HG03520 (cell line): ENCODE data around the gene CTBP2.

Source experiments
- ATAC-seq: cut with Tn5 transposase; IDR thresholded peaks from one replicate; pipeline ENCODE4 v1.9.1; 2021; ENCODE audit warnings: mild to moderate bottlenecking, moderate library complexity; ENCODE audit not compliant: unreplicated experiment

Gene CTBP2

DNA sequence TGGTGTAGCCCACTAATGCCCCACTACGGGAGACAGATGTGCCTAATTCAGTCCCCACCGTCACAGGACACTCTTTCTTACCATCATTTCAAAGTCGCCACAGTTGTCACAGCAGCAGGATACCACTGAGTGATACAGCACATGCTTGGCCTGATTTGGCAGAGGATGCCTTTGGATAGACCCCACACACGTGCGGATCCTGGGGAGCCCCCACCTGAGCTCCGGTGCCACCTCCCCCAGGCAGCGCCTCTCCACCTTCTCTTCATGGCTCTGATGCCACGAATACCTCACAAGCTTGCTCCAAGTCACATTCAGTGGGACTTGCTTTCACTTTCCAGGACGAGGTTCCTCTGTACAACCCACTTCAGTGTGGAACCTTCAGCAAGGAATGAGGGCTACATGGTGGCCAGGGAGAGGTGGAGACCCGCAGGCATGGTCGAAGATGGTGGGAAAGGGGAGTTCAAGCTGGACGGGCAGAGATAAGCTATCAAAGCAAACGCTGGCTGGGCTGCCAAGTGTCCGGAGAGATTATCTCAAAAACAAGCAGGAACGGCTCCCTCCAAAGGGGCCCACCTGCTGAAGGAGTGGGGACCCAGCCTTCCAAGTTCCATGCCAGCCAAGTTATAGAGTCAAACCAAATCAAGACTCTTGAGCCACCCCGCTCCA, 111.0 kb downstream of the CTBP2 start:
- no peak for ATAC-seq

DNA sequence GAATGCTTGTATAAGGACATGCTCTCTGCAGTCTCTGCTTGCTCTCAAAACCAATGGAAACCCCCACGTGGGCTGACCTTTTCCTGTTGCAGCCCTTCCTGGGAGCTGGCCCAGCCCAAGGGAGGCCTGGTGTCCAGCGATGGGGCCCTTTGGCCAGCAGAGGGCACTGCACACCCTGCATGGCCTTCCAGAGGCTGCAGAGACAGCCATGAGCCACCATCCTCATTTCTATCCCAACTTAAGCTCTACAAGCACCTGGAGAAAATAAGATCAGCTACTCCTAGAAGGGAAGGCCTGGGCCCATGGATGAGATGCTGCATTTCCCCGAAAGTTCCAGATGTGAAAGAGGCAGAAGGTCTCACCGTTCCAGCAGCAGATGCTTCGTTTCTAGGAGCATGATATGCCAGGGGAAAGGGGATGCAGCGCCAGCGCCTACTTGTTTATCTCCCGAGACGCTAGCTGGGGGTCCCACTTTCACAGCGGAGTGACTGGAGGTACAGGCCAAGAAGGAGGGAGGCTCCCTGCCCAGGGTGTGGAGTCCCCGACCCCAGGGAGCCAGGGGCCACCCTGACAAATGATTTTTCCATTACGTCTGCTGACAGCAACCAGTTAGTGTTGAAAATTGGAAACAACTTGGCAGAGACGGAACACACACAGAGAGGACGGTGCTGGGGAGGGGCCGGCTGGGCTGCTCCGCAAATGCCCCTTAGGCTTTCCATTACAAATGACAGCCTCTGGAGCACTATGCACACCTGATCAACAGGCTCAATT, 112.1 kb downstream of the CTBP2 start:
- peak; percentile 96 for ATAC-seq

DNA sequence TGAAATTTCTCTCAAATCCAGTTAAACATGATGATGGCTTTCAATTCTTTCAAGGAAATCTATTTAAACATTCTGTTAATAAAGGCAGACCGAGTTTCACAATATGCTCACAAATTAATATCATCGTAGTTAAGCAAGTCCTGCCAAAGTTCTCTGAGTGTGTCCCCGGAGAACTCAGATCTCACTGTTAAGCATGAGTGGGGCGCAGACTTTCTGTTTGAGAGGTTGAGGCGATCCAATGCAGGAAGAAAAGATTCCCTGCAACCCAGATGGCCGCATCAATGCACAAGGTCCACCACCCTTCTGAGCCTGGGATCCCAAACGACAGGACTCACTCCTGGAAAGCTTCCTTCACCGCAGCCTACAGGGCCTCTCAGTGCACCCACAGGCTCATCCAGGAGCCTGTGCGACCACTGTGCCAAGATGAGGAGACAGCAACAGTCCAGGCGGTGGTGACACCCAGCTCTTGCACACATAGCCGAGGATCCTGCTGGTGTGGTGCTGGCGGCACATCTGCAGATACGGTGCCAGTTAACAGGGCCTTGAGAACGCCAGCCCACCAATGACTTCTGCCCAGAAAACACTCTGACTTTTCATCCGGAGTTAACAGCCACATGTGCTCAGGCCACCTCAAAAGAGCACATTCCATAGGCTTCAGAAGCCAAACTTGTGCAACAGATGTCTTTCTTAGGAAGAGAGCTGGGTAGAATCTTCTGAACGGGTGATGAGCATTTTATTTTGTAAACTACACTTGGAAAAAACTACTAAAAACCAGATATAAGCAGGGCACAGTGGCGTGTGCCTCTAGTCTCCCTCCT, 116.3 kb downstream of the CTBP2 start:
- ATAC-seq = no peak

DNA sequence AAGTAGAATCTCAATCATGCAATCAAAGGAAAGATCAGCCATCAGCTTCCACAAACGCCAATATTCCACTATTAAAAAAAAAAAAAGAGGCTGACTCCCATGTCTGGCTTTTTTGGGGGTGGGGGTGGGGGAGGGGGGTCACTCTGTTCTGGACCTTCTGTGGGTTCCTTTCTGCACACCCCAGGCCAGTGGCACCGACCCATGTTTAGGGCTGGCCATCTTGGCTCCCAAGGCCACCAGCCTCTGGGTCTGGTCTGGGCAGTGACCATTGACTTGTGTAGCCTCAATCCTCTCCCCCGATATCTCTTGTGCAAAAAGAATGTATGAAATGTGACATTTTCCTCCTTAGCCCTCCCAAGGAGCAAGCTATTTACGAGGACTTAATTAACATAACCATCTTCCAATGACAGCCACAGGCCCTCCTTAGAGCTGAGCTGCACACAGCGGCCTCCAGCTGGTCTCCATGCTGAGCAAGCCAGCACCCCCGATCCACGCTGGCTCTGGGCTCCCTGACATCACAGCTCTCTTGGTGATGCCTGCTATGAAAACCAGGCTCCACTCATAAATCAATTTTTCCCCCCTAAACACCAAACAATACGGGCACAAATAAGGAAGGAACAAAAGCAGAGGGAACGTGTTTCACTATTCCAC, 118.4 kb downstream of the CTBP2 start:
- no peak for ATAC-seq

DNA sequence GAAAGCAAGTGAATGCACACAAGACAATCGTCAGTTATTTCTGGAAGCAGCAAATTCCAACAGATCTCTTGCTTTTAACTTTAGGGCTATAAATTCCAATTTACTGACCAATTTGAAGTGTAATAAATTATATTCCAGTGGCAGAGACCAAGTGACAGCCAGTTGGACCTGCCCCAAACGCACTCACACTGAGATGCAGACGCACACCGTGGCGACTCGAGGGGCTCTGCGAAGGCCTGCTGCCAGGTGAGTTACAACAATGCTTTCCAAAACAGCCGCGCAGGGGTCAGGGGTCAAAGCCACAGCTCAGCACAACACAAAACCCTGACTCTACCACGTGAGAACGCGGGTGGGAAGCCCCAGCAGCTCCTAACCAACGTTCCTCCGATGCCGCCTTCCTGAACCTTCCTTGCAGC, 121.0 kb downstream of the CTBP2 start:
- no peak for ATAC-seq

DNA sequence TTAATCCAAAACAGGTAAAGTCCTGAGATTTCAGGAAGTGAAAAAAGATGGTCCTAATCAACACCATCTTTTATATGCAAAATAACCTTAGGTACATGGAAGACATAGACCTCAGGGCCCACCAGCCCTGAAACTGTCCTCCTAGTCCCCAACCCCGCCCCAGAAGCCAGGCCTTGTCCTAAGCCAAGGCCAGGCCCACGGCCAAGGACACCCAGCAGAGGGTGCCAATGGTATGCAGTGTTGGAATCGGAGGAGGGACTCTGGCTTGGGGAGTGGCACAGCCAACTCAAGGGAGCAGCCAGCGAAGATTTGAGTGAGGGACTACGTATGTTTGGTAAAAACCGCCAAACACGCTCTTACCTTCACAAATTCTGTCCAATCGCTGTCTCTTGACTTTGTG, 121.7 kb downstream of the CTBP2 start:
- ATAC-seq = no peak

DNA sequence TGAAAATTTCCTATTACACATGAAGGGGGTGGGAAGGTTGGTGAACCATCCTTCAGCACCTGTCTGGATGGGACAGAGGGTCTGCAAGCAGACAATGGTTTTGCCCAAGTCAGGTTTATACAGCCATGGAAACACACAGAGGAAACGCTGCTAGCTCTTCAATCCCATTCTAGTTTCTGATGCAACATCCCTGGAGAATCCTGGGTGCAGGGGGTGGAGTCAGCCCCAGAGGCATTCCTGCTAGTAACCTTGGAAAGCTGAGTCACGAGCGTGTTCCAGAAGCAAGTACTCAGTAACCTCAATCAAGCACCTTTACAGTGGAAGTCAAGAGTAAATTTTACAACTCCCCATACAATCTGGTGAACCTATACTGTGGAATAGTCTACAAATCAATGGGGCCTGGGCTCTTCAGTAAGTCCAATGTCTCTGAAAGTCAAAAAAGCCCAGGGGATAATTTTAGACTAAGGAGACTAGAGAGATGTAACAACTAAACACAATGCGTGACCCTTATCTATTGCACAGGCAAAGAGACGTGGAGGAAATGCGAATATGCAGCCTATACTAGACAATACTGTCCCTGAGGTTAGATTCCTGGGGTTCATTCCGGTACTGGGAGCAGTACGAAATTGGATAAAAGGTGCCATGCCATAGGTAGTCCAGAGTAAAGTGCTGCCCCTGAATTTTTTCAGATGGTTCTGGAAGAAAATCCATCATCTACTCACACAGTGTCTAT, 123.1 kb downstream of the CTBP2 start:
- no peak for ATAC-seq

DNA sequence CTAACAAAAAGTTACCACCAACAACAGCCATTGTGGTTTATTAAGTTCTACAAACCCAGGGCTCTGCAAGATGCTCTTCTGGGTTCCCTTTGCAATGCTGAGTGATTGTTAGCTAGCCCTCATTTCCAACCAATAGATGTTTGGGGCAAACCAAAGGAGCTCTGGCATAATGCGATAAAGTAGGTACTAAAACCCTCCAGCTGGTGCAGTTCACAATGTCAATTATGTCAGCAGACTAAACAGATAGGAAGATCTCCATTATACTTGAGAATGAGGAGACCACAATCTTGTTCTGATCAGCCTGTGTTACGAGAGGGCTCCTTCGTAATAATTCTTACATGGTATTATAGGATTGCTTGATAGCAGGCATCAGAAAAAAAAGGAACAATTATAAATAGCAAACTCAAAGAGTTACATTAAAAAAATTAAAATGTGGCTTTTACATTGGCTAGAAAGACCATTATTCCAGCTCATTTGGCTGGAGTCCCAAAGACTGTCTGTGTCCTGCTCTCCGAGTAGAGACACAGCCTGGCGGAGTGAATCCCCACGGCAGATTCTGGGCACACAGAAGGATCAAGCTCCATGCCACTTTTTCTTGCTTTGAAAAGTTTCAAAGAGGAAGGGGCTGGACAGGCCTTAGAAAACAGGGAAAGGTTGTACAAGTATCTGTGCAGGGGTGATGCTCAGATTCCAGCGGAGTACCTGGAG, 124.6 kb downstream of the CTBP2 start:
- no peak for ATAC-seq

DNA sequence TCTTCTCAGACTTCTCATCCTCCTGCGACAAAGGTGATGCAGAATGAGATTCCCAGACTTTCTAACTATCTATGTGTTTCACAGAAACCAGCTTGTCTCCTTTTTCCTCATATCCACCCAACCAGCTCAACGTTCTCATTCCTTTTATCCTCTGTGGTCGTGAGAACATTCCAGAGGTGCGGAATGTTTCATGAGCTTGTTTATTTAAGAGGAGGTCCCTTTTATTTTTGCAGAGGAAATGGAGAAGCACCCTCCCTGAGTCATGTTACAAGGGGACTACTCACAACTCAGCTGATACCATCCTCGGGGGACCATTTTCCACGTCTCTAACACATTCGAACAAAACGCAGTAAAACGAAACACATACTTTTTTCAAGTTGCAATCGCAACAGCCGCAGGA, 125.2 kb downstream of the CTBP2 start:
- ATAC-seq = no peak

DNA sequence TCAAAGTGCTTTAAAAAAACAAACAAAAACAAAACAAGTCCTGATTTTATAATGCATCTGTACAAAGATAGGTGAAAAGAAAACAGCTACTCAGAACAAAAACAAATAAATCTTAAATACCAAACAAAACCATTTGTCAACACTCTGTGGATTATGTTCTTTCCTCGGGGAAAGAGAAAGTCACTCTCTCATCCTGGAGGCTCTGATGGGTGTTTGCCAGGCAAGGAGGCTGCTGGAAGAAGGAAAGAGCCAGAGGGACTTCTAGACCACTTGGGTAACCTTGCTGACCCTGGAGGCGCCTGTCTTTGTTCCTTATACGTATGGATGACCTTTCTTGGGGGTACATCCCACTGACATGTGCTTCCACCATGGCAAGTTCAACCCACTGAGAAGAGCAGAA, 125.7 kb downstream of the CTBP2 start:
- ATAC-seq = no peak

DNA sequence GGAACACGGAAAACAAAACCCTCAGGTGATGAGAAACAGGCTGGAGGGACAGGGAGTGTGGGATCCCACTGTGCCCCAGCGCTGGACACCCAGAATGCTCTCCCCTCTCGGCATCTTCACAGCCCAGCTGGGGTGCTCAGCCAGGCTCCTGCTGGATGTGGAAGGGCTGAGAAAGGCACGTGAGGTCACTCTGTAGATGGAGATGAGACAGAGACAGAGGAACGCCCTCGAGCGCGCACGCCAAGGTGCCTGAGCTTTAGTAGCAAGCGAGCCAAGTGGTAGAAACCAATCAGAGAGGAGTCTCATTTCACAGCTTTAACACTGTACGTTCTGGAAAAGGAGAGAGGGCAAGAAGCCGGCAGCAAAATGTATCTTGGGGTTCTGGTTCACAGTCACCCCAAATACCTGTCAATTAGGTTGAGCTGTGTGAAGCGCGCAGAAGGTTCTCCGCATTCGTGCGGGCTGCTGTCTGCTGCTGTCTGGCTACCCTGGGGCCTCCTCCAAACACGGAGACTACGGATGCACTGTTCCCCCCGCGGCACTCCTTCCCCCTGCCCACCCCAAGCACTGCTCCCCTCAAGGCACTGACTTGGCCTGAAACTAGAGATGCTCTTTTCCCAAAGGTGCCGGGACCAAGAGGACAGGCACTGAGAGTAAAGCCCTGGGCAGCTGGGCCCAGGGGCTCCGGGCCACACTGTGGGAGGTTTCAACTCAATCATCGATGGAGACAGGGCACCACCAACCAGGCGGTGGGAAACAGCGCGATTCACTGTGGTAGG, 127.0 kb downstream of the CTBP2 start:
- ATAC-seq = no peak

DNA sequence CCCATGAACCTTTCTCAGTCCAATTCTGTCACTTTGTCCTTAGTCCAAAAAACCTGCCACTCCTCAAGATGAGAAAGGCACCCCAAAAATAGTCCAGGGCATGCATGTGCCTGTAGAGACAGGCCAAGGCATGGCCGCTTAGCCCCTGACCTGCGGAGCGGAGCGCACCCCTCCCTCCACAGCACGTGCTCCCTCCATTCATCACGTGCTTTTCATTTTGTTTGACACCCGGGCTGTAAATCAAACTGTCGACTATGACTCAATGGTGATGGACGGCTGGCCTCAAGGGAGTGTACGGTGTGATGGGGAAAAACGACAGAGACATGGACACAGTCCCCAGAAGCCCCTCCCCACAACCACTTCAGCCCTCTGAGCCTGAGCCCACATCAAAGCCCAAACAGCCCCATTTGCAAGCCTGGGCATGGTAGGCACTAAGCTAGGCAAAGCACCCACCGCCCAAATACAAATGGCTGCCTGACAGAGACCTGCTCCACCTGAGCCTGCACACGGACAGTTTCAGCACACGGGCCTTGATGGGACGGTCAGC, 127.8 kb downstream of the CTBP2 start:
- ATAC-seq = no peak

DNA sequence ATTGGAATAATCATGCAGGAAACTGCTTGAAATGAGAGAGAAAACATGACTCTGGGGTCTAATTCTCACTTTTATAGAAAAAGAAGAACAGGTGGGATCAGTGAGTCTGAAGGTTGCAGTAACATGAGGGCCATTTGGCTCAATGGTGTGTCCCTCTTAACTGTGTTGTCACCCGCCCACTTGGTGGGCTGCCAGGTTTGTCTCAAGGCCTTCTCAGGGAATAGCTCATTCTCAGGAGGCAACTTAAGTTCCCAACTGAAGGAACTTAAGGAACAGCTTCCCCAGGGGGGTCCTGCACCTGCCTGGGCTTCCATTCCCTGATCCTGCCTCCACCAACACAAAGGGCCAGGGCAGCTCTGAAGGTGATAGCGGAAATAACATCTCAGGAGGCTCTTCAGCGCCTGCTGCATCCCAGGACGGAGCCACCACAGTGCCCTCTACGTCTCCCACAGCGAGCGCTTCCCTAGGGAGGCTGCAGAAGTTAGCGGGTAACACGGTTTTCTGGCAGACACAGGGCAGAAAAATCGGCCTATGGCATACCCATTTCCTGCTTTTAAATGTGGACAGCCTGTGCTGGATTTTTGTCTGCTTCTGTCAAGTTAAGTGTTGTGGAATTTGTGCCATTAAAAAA, 129.7 kb downstream of the CTBP2 start:
- ATAC-seq = no peak

DNA sequence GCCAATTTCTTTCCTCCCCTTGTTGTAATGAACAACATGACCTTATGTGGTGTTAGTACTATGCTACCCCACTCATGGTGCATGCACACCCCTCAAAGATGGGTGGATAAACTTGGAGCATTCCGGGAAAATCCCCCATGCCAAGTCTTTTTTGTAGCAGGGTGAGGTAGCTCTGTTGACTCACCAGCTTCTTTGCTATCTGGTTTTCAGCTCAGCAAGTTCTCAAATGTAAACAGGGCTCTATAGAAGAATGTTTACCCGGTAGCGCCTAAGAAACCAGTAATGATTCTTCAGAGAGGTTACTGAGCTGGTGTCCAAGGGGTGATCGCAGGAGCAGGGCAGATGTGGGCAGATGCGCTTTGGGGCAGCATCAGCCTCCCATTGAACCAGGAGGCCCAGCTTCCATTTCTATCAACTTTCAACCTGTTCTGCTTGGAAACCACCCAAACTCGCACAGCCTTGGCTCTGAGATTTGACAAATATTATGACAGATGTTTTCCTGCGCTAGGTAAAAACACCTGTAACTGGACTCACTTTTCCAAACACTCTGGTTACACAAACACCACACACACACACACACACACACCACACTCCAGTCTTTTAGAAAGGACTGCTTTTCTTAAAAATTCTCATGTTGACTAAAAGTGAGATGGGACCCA, 130.7 kb downstream of the CTBP2 start:
- no peak for ATAC-seq

DNA sequence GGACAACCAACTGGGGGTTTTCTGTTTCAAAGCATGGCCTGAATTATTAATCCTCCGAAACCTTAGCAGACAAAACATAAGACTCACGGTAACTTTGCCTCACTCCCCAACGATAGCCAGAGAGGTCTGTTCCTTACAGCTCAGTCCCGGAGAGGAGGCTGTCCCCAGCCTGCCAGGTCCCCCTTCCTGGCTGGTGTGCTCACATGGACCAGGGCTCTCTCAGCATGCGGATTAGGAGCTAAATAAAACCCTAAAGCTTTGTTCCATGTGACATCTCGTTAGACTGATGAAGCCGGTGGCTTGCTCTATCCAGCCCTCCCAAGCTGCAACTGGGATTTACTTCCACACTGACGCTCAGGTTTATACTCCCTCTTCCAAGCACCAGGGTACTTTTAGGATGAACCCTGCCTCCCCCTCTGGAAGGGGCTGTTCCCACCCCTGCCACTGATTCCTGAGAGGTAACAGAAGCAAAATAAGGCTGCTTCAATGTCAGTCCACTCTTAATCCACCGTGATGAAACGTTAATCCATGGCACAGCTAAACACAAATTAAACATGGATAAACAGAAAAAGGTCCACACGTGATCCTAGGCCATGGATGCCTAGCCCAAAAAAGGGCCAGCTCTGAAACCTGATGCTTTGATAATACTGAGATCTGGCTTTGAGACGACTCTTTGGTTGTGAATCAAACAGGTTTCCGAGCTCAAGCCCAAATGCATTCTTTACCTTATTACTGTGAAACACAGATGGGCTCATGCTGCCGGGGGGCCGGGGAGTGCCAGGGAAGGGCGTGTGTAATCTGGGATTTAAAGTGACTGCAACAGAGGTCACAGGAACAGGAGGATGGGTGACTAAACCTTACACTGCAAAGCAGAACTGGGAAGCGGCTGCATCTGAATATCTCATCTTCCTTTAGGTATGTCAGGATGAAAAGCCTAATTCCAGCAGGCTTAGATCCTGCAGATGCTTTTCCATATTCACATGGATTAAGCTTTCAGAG, 132.2 kb downstream of the CTBP2 start:
- ATAC-seq = no peak

DNA sequence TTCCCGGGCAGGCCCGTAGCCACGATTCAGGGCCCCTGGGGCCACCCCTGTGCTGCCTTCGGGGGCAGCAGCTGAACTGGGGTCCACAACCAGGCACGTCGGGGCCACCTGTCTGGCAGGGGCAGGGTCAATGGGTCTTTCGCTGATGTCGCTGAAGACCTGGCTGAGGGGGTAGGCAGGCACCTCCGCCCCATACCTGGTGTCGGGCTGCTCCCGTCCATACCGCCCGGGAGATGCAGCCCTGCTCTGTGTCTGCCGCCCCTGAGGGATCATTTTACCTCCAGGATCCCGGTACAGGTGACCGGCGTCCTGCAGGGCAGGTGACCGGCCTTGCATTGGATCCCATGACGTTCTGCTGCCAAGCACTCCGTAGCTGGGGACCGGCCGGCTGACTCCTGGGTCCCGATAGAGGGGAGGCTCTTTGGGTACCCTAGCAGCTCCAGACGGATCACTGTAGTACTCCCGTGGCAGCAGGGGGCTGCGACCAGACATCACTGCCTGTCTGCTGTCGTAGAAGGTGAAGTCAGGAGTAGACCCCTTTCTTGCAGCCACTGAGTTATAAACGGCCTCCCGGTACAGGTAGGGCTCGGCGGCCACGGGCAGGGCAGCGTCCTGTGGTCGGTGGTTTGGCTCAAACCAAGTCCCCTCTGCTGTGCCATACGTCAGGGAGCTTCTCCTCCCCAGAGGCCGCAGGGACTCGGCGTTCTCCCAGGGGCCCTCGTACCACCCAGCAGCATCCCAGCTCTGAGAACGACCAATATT, 133.2 kb downstream of the CTBP2 start:
- no peak for ATAC-seq
